ENCODE measurements around the gene SLC9C1. TPM values are rescaled to one million over a fixed set of nuclear protein-coding genes. Genes with fewer than 3 reads are reported as not detected.

SLC9C1 gene
- total and polyA plus RNA-seq, 2 donors = 0.11 to 0.94 TPM

DNA sequence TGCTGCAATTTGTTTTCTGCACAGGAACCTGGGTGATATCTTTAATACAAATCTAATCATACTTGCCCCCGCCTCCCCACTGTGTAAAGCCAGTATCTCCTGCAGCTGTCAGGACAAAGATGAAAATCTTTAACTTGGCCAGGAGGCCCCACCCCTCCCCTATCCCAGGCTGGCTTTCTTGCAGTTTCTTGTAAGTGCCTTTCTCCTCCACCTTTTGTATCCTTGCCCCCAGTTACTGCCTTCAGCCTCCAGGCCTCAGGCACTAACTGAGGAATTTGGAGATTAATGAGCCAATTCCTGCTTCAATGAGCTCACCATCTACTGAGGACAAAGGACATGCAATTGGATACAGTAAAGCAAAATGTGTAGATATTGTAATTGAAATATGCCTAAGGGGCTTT is 167.5 kb downstream of the SLC9C1 start:
- H3K4me3 ChIP-seq (ENCODE audit: low read length in 2 of 2) = no peak overlapping the region
- peaks cover 54 to 70% of the 10 kb centered on the region in 2 donors for H3K4me1 ChIP-seq (ENCODE audit: control insufficient read depth in 2 of 2, insufficient read depth in 2 of 2, low read length in 2 of 2)
- peak in 1 of 9 donors; percentile 58 for DNase-seq (ENCODE audit: low read depth in 6 of 9, low spot score in 9 of 9)
- H3K9me3 ChIP-seq (ENCODE audit: control insufficient read depth in 2 of 2, insufficient read depth in 1 of 2, low read length in 1 of 2) = no peaks in the 10 kb centered on the region
- WGBS = 8% methylated on average over 1 of the region's 1 CpG
- peak overlapping the region; percentile 78 to 87 for H3K27ac ChIP-seq (ENCODE audit: low read depth in 1 of 2, low read length in 1 of 2)
- no peaks in the 10 kb centered on the region for H3K27me3 ChIP-seq (ENCODE audit: control insufficient read depth in 2 of 2, insufficient read depth in 1 of 2, low read length in 1 of 2)
- peaks cover 15 to 40% of the 10 kb centered on the region in 2 donors for H3K36me3 ChIP-seq (ENCODE audit: control insufficient read depth in 2 of 2, insufficient read depth in 2 of 2, low read length in 1 of 2)

DNA sequence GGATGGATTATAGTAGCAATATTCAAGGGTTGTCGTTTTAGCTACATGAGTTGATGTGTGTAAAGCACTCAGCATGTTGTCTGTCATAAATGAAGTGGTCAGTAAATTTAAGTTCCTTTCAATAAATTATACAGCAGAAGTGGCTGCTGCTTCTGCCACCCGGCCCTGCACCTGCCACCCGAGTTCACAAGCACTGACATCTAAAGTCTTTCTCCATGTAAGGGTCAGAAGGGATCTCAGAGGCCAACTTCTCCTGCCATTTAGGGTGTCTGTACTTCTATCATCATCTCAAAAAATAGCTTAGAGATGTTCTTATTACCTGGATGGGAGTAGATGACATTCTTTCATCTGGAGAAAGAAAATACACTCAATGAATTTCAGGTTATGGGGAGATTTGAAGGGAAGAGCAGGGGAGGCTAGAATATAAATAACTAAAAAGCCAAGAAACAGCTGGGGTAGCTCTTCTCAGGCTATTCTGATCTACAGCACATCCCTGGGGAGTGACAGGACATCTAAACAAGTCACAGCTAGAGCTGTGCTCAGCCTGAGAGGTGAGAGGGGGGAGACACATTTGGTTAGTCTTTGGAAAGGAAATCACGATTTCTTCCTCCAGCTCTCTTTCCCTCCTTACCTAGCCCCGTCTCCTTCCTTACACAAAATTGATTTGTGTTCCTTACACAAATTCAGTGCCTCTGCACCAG is 169.0 kb downstream of the SLC9C1 start:
- WGBS = 80% methylated on average over 5 of the region's 5 CpGs
- DNase-seq (ENCODE audit: low read depth in 6 of 9, low spot score in 9 of 9) = peak in 1 of 9 donors; percentile 19
- no peaks in the 10 kb centered on the region for H3K9me3 ChIP-seq (ENCODE audit: control insufficient read depth in 2 of 2, insufficient read depth in 1 of 2, low read length in 1 of 2)
- peaks cover 52 to 70% of the 10 kb centered on the region in 2 donors for H3K4me1 ChIP-seq (ENCODE audit: control insufficient read depth in 2 of 2, insufficient read depth in 2 of 2, low read length in 2 of 2)
- peak overlapping the region in 1 of 2 donors; percentile 87 for H3K27ac ChIP-seq (ENCODE audit: low read depth in 1 of 2, low read length in 1 of 2)
- H3K36me3 ChIP-seq (ENCODE audit: control insufficient read depth in 2 of 2, insufficient read depth in 2 of 2, low read length in 1 of 2) = peaks cover 15 to 43% of the 10 kb centered on the region in 2 donors
- no peaks in the 10 kb centered on the region for H3K27me3 ChIP-seq (ENCODE audit: control insufficient read depth in 2 of 2, insufficient read depth in 1 of 2, low read length in 1 of 2)
- no peak overlapping the region for H3K4me3 ChIP-seq (ENCODE audit: low read length in 2 of 2)

DNA sequence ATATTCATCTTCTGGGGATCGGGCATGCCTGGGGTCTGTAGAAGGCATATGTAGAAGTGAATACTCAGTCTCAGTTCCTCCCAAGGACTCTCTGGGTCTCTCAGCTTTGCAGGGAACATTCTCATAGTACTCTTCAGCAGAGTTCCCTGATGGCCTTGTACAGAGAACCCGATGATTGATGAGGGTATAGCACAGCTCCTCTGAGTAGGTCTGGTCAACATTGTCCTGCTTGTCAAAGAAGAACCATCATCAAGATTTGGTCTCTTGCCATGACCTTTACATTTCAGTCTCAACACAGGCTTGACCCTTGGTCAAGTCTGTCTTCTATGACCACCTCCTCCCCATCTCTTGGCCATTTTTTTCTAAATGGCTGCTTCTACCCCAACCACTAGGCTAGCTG is 170.5 kb downstream of the SLC9C1 start:
- H3K27ac ChIP-seq (ENCODE audit: low read depth in 1 of 2, low read length in 1 of 2) = no peak overlapping the region
- DNase-seq (ENCODE audit: low read depth in 6 of 9, low spot score in 9 of 9) = no peak
- no peaks in the 10 kb centered on the region for H3K27me3 ChIP-seq (ENCODE audit: control insufficient read depth in 2 of 2, insufficient read depth in 1 of 2, low read length in 1 of 2)
- peaks cover 56 to 70% of the 10 kb centered on the region in 2 donors for H3K4me1 ChIP-seq (ENCODE audit: control insufficient read depth in 2 of 2, insufficient read depth in 2 of 2, low read length in 2 of 2)
- H3K9me3 ChIP-seq (ENCODE audit: control insufficient read depth in 2 of 2, insufficient read depth in 1 of 2, low read length in 1 of 2) = no peaks in the 10 kb centered on the region
- WGBS = 97% methylated on average over 2 of the region's 2 CpGs
- peaks cover 15 to 49% of the 10 kb centered on the region in 2 donors for H3K36me3 ChIP-seq (ENCODE audit: control insufficient read depth in 2 of 2, insufficient read depth in 2 of 2, low read length in 1 of 2)
- no peak overlapping the region for H3K4me3 ChIP-seq (ENCODE audit: low read length in 2 of 2)

DNA sequence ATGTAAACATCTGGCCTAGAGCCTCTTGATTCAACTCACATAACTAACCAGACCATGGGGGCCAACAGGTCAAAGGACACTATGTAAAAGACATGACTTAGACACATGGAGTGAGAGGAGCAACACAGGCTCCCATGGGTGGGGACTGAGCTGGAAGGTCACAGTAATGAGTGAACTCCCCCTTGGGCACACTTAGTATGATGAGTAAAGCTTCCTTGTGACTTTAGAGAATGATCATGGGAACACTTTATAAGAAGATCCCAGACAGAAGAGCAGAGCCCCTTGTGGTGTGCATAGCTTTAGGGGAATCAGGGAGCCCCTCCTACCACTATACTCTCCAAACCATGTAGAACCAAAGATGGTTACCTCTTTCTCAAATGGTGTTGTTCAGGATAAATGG is 171.1 kb downstream of the SLC9C1 start:
- Histone ChIP-seq H3K36me3 (ENCODE audit: control insufficient read depth in 2 of 2, insufficient read depth in 2 of 2, low read length in 1 of 2) (peaks cover 15 to 49% of the 10 kb centered on the region in 2 donors), H3K4me1 (ENCODE audit: control insufficient read depth in 2 of 2, insufficient read depth in 2 of 2, low read length in 2 of 2) (peaks cover 55 to 70% of the 10 kb centered on the region in 2 donors), H3K27ac (ENCODE audit: low read depth in 1 of 2, low read length in 1 of 2) (no peak overlapping the region), H3K9me3 (ENCODE audit: control insufficient read depth in 2 of 2, insufficient read depth in 1 of 2, low read length in 1 of 2) (no peaks in the 10 kb centered on the region), H3K27me3 (ENCODE audit: control insufficient read depth in 2 of 2, insufficient read depth in 1 of 2, low read length in 1 of 2) (no peaks in the 10 kb centered on the region), H3K4me3 (ENCODE audit: low read length in 2 of 2) (no peak overlapping the region)
- DNase-seq (ENCODE audit: low read depth in 6 of 9, low spot score in 9 of 9) = no peak

DNA sequence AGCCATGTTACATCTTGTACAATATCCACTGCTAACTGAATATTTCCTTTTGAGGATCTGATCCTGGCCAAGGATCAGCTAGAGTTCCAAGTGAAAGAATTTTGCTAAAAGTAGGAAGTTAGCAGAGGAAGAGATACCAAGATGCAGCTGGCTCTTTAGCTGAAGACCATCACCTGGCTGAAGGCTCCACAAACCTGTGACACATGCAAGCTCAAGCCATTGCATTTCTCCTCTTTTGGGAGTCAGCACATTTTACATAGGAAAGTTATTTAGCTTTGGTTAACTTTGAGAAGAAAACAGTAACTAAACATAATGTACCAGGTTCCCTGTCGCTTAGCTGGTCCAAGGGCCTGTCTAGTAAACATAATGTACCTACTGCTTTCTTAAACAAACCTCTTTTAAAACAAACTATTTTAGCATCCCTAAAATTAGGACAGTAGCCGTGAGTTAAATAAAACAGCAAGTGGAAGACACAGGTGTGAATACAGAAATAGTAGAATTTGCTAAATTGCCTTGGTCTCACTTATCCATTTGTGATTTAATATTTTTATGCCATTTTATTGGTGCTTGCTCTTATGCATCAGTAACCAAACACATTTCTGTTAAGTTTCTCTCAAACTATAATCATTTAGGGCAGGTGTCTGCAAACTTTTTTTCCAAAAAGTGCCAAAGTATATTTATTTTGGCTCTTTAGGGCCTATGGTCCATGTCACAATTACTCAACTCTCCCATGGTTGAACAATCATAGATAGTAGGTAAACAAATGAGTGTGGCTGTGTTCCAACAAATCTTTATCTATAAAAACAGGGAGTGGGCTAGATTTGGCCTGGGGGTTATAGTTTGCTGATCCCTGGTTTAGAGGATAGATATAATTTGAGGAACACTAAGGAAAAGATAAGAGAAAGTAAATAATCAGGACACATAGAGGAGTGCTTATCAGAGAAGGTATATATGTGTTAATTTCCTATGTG is 172.2 kb downstream of the SLC9C1 start:
- Histone ChIP-seq H3K9me3 (ENCODE audit: control insufficient read depth in 2 of 2, insufficient read depth in 1 of 2, low read length in 1 of 2) (no peaks in the 10 kb centered on the region), H3K4me3 (ENCODE audit: low read length in 2 of 2) (no peak overlapping the region), H3K4me1 (ENCODE audit: control insufficient read depth in 2 of 2, insufficient read depth in 2 of 2, low read length in 2 of 2) (peaks cover 59 to 74% of the 10 kb centered on the region in 2 donors), H3K27me3 (ENCODE audit: control insufficient read depth in 2 of 2, insufficient read depth in 1 of 2, low read length in 1 of 2) (no peaks in the 10 kb centered on the region), H3K36me3 (ENCODE audit: control insufficient read depth in 2 of 2, insufficient read depth in 2 of 2, low read length in 1 of 2) (peaks cover 19 to 49% of the 10 kb centered on the region in 2 donors), H3K27ac (ENCODE audit: low read depth in 1 of 2, low read length in 1 of 2) (peak overlapping the region; percentile 2 to 25)
- peak in 1 of 9 donors; percentile 27 for DNase-seq (ENCODE audit: low read depth in 6 of 9, low spot score in 9 of 9)
- WGBS = 91% methylated on average over 2 of the region's 2 CpGs

DNA sequence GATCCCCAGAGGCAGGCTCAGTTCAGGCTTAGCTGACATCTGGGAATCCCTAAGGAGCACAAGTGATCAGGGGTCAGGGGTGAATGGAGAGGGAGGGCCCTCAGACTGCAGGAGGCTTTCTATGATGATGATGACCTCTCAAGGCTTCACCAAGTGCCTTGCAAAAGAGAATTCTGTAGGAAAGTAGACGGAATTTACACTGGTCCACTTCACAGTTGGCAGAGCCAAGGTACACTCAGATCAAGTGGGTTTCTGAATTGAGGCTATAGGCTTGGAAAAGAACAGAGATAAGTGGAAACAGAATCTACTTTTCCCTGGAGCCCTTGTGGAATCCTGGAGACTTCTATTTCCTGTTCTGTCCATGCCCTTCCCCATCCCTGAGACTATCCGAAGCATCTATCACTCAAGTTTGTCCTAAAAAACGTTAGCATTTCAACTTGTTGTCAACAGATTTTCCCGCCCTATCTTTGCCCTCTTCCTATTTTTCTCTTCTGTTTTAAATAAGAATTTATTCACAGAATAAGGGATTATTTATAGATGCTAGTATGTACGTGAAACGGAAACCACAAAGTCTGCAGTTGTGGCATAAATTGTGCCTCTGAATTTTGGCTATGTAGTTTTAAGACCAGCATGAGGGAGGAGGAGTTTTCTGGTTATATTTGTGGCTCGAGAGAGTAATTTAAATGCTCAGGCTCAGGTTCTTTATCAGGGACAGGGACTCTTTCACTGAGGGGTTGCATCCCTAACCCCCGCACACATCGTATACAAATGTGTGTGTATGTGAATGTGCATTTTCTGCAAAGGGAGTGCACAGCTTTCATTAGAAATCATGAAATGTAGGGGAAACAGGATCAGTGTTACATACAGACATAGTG is 173.8 kb downstream of the SLC9C1 start:
- H3K4me1 ChIP-seq (ENCODE audit: control insufficient read depth in 2 of 2, insufficient read depth in 2 of 2, low read length in 2 of 2) = peaks cover 57 to 74% of the 10 kb centered on the region in 2 donors
- H3K36me3 ChIP-seq (ENCODE audit: control insufficient read depth in 2 of 2, insufficient read depth in 2 of 2, low read length in 1 of 2) = peaks cover 19 to 35% of the 10 kb centered on the region in 2 donors
- no peak overlapping the region for H3K4me3 ChIP-seq (ENCODE audit: low read length in 2 of 2)
- no peaks in the 10 kb centered on the region for H3K27me3 ChIP-seq (ENCODE audit: control insufficient read depth in 2 of 2, insufficient read depth in 1 of 2, low read length in 1 of 2)
- peak in 3 of 9 donors; percentile 49 to 75 (median 50) for DNase-seq (ENCODE audit: low read depth in 6 of 9, low spot score in 9 of 9)
- peak overlapping the region; percentile 22 to 77 for H3K27ac ChIP-seq (ENCODE audit: low read depth in 1 of 2, low read length in 1 of 2)
- no peaks in the 10 kb centered on the region for H3K9me3 ChIP-seq (ENCODE audit: control insufficient read depth in 2 of 2, insufficient read depth in 1 of 2, low read length in 1 of 2)
- 12% methylated on average over 9 of the region's 9 CpGs for WGBS

DNA sequence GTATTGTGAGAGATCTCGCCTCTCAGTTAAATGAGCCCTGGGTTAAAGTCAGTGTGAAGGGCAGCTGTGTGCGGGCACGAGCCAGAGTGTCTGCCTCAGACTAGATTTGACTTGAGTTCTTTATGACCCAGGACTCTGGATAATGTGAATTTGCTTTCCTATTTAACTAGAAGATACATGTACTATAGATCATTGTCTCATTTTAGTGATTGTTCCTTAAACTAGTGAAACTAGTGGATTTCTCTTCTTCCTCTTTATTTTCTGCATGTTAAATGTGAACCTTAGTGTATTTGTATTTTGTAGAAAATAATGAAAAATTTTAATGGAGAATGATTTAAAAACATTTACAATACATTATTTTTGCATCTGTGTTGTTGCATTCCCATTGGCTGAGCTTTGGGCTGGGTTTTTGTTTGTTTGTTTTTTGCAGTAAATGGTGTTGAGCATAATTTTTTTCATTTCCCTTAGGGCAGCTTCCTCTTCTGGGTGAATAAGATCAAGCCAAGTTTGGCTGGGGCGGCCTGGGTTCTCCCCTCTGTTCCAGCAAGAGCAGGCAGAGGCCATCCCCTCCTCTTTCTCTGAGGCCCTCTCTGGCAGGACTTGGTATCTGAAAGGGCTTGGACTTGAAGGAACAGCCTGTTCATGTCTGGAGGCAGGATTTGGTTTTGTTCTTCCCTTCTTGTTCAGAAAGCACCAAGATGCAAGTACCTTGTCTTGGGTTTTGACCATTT is 176.0 kb downstream of the SLC9C1 start:
- no peaks in the 10 kb centered on the region for H3K27me3 ChIP-seq (ENCODE audit: control insufficient read depth in 2 of 2, insufficient read depth in 1 of 2, low read length in 1 of 2)
- no peaks in the 10 kb centered on the region for H3K9me3 ChIP-seq (ENCODE audit: control insufficient read depth in 2 of 2, insufficient read depth in 1 of 2, low read length in 1 of 2)
- peak in 1 of 9 donors; percentile 40 for DNase-seq (ENCODE audit: low read depth in 6 of 9, low spot score in 9 of 9)
- peaks cover 61 to 81% of the 10 kb centered on the region in 2 donors for H3K4me1 ChIP-seq (ENCODE audit: control insufficient read depth in 2 of 2, insufficient read depth in 2 of 2, low read length in 2 of 2)
- 86% methylated on average over 4 of the region's 4 CpGs for WGBS
- no peak overlapping the region for H3K4me3 ChIP-seq (ENCODE audit: low read length in 2 of 2)
- peaks cover 9 to 16% of the 10 kb centered on the region in 2 donors for H3K36me3 ChIP-seq (ENCODE audit: control insufficient read depth in 2 of 2, insufficient read depth in 2 of 2, low read length in 1 of 2)
- peak overlapping the region in 1 of 2 donors; percentile 87 for H3K27ac ChIP-seq (ENCODE audit: low read depth in 1 of 2, low read length in 1 of 2)

DNA sequence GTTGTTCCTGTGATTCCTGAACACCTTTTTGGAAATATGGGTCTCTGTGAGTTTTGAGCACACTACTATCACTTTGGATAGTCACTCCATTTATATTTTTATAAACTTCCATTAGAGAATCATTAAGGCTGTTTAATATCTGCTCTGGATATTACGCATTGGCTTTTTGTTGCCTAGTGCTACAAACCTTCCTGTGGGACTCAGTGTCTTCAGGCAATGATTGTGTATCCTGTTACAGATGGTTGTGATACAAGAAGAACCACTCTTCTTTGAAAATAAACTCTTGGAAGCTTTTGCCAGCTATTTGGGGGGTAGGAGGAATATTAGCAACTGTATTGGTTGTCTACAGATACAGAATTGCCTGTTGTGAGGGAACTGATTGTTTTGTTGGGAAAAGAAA is 176.6 kb downstream of the SLC9C1 start:
- Histone ChIP-seq H3K27me3 (ENCODE audit: control insufficient read depth in 2 of 2, insufficient read depth in 1 of 2, low read length in 1 of 2) (no peaks in the 10 kb centered on the region), H3K9me3 (ENCODE audit: control insufficient read depth in 2 of 2, insufficient read depth in 1 of 2, low read length in 1 of 2) (no peaks in the 10 kb centered on the region), H3K4me1 (ENCODE audit: control insufficient read depth in 2 of 2, insufficient read depth in 2 of 2, low read length in 2 of 2) (peaks cover 64 to 87% of the 10 kb centered on the region in 2 donors), H3K27ac (ENCODE audit: low read depth in 1 of 2, low read length in 1 of 2) (peak overlapping the region; percentile 64 to 87), H3K36me3 (ENCODE audit: control insufficient read depth in 2 of 2, insufficient read depth in 2 of 2, low read length in 1 of 2) (peaks cover 6 to 10% of the 10 kb centered on the region in 2 donors), H3K4me3 (ENCODE audit: low read length in 2 of 2) (no peak overlapping the region)
- WGBS = 97% methylated on average over 1 of the region's 1 CpG
- DNase-seq (ENCODE audit: low read depth in 6 of 9, low spot score in 9 of 9) = no peak

All from thymus (tissue), 11 donors.